Inflammatory macrophage (primary cell): ENCODE results near the gene SOX9.

ENCODE experiments used
- DNase-seq, 2 donors: peaks; one replicate each; pipeline ENCODE4 v3.0.0-alpha.2; 2020 to 2022
- total RNA-seq, 18 experiments: gene quantifications; one replicate each; lab custom pipeline; 2026; ENCODE audit warnings: mixed read lengths in 6 of 18, inconsistent platforms in 2 of 18; lab: John Stamatoyannopoulos, UW

SOX9 gene
- total RNA-seq = 0 to 0.04 (median 0) reads per million in 18 experiments

DNA sequence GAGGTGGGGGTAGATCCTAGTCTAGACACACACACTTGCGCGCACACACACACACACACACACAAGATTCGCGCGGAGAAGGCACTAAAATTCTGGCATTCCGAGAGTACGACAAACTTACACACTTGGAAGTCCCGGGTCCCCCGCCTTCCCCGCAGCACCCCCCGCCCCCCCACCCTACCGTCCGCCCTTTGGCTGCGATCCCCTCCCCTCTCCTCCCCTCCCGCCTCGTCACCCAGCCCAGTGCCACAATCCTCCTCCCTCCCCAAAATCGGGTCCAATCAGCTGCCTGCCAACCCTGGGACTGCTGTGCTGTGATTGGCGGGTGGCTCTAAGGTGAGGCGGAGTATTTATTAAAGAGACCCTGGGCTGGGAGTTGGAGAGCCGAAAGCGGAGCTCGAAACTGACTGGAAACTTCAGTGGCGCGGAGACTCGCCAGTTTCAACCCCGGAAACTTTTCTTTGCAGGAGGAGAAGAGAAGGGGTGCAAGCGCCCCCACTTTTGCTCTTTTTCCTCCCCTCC lies at the start of gene SOX9:
TSS of gene SOX9 (plus strand) at position 379 of the 522 bp plus-strand sequence. CDS start 372 bp downstream, outside the sequence.
- no peak for DNase-seq

DNA sequence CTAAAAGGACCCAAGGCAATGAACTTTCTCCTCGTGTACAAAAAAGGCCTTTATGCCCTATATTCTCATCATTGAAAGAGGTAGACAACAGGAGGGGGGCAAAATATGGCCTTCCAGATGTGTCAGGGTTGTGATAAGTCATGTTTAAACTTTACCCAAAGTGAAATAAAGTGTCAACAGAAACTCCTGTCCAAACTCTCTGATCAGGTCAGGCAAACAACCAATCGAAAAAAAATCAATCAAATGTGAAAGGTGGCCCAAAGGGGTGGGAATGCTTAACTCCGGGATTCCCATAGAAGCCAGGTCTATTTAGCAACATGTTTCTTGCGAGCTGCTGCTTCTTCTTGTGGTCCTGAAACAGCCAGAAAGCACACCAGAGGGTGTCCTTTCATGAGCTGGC lies 49.5 kb upstream of the SOX9 start:
- DNase-seq = no peak

DNA sequence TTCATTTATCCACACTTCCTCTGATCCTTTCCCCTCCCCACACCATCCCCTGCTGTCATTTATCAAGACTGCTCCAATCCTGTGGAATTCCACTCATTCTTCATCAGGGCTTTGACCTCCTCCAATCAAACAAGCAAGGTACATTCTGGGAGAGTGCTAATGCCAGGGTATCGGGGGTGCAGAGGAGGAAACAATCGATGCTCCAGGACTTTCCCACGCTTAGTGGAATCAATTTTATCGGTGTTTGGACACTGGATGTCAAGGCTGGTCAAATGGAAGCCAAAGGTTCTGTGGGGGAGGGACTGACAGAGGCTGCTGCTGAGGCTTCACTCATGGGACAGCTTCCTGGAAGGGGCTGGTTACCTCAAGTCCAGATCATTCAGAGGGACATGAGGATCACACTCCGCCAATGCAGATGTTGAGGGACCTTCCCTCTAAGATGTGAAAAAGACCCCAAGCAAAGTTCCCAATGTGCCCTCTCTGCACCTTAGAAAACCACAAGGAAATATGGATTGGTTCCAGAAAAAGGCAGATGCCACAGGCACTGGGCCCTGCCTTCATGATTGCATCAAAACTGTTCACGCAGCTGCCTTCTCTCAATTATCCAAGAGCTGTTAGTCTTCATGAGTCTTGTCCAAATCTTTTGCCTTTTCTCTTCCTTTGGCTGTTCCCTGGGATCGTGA lies 44.7 kb upstream of the SOX9 start:
- DNase-seq = no peak

DNA sequence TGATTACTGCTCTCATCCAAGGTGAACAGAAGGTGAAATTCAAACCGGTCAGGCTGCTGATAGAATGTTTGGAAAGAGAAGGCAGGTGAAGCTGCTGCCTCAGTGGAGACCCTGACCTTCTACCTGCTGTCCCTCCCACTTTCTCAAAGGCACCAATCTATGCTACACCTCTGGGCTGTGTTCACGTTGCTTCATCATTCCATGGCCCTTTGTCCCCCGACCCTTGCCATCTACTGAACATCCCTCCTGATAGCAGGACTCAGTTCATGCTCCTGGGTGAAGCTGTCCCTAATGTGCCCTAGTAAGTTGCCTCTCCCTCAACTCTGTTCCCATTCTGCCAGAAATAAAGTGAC lies 44.2 kb upstream of the SOX9 start:
- no peak for DNase-seq

DNA sequence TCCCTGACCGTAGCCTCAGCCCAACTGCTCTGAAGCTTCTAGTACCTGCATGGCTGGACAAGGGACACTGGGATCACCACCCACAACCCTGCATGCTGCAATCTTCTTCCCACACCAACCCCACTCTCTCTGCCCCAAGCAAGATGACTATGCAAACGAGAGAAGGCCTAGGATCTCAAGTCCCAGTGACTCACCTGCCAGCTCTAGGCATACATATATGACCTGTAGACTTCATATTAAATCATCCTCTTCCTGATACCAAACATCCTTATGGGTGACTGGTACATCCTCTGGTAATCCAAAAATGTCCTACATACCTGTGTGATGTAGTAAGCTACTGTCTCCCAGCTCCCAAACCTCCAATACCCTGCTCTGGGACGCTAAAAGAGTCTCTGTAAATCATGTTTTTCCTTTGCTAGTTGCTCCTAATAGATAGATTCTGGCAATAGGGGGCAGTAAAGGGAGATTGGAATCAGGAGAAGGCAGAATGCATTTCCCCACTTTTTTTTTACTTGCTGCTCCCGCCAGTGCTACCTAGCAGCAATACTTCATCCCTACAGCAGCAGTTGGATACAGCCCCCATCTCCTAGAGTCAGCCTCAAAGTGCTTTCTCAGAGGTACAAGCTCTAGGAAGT lies 43.4 kb upstream of the SOX9 start:
- no peak for DNase-seq

DNA sequence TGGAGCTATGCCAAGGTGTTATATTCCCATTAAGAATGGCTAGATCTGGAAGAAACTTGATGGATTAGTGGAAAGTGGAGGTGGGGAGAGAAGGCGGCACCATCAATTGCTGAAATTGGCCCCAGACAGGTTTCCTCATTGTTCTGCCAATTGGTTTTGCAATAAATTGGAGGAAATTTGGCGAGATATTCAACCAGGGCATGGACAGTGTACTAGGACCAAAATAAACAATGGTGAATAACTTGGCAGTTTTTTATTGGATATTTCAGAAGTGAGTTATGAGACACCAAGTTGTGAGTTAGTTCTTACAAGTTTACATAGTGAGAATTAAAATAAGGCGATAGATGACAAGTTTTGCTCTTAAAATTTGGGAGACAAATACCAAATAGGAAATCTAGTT lies 41.1 kb upstream of the SOX9 start:
- DNase-seq = no peak

DNA sequence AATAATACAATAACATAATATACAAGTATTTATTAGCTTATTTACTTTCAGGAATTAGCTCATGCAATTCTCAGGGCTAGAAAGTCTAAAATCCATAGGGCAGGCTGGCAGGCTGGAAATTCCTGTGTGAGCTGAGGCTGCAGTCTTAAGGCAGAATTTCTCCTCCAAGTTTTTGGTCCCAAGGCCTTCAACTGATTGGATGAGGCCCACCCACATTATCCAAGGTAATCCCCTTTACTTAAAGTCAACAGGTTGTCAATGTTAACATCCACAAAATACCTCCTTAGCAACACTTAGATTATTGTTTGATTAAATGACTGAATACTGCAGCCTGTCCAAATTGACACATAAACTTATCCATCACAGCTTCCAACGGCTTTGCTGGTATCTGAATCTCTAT lies 32.9 kb upstream of the SOX9 start:
- DNase-seq = no peak

DNA sequence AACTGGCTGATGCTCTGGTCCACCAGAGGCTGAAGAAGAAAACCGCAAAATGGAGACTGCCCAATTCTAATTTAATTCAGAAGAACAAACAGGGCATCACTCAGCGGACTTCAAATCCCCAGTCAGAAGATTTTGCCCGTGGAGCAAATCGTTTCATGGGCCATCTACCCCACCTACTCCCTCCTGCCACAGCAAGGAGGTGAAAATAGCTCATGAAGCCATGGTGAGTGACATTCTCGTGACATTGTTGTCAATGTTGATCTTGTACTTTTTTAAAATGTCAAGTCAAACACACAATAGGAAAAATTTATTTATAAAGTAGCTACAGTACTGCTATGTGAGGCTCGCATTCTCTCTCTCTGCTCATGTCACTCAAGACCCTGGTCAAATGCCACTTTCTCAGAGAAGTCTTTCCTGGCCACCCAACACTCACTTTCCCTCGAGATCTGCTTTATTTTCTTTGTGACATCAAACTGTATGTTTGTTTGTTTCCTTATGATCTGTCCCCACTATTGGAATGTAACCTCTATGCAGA lies 31.3 kb upstream of the SOX9 start:
- no peak for DNase-seq

DNA sequence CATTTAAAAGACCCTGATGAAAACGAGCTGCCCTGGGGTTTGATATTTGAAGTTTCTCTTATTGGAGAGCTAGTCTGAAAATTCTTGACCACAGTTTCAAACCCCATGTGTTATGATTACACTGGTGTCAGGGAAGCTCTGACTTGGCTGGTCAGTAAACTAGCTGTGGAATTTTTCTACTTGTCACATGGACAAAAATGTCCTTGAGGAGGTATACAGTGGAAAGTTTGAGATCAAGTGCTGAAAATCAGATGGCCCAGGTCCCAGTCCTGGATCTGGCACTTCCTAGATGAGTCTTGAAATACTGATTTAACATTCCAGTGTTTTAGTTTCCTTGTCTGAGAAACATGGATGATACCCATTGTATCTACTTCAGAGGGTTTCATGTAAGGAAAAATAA lies 30.7 kb upstream of the SOX9 start:
- no peak for DNase-seq

DNA sequence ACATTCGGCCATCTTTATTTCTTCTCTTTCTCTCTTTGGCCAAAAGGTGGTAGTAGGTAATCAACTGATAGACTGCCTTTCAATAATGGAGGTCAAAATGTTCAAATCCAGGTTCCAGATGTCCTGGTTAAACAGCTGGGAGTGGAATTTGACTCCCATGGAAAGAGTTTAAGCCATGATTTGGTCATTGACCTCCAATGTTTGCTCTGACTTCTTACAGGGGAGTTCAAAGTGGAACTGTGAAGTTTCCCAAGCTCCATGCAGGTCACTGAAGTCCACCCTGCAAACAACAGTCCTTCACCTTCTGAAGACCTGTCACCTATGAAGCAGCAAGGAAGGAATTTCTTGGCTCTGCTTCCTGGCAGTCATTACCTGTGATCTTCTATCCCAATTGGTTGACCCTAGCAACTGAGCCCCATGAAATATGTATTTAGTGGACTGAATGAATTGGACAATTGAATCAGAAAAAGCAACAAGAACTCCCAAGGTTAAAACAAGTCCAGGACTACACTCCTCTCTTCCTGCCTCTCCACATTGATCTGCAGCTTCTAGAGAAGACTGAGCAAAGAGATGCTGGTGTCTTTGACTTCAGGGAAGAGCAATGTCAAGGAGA lies 28.0 kb upstream of the SOX9 start:
- DNase-seq = no peak

DNA sequence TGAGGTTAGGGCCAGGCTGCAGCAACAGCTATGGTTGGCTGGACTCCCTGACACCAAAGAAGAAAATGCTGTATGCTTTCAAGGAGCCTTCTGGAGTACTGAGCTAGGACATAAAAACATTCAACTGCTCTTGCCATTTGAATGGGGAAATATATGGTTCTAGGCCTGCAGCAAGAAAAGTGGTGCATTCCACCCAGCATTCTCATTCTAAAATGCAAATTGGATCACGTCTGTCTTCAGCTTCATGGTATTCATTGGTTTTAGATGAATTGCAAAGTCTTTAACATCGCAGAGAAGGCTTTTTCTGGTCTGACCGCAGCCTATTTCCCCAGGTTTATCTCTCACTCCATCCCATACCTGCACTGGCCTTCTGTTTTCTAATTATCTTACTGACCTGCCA lies 27.1 kb upstream of the SOX9 start:
- DNase-seq = no peak

DNA sequence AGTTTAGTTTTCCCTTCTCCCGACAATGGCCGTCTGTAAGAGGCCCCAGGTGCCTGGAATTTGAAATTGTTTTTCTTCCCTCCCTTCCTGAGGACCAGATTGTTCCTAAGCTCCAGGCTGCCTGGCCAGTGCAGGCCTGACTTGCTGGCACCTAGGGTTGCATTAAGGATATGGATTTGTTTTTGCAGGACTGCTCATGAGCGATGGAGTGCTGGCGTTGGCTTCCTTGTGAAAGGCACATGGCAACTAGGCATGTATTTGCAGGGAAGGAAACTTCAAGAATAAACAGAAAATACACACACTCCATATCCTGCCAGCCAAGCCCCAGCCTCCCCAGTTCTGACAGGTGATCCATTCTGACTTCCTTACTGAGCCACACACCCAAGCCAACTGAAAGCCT lies 25.5 kb upstream of the SOX9 start:
- no peak for DNase-seq

DNA sequence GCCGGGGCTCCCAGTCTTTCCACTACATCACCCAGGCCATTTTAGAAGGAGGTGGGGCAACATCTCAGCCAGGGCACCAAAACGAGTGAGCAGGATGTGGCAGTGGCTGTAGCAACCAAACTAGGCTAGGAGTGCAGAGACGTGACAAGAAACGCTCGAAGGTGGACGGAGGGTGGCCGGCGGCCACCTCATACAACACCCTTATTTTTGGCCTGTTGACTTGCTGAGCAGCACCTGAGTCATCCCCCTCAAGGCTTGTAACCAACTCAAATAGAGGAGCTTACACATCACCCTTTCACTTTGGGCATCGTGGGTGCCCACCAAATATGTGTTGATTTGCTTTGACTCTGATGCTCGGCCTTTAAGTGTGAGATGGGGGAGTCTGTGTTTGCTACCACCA lies 23.7 kb upstream of the SOX9 start:
- no peak for DNase-seq

DNA sequence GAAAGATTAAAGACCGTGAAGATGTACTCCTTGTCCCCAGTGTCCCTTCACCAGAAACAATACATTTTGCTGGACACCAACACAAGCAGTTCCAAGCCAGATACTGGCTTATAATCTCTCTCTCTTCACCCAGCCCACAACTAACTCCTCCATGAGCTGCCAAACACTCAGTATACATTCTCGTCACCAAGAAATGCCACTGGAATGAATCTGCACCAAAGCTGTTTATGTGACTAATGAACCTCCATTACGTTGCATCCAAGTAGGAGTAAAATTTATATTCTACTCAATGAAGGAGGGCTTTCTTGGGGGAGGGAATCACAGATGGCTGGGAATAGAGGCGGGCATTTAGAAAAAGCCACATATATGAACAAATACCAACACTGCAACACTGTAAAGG lies 20.9 kb upstream of the SOX9 start:
- no peak for DNase-seq

DNA sequence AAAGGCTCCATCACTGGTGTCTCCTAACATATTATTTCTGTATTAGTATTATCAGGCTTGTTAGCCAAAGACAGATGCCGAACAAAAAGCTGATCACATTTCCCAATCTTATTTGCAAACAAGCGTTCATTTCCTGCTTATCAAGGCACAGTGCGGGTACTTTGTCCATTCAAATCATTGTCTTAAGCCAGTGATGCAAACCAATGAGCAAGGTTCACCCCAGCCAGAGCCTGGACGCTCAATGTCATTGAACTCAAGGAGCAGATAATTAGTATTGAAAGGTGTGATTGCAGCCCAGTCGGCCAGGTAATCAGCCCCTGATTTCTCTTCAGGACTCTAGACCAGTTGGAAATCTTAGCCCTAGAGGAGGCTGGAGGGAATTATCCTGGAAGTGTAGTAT lies 20.4 kb upstream of the SOX9 start:
- no peak for DNase-seq

DNA sequence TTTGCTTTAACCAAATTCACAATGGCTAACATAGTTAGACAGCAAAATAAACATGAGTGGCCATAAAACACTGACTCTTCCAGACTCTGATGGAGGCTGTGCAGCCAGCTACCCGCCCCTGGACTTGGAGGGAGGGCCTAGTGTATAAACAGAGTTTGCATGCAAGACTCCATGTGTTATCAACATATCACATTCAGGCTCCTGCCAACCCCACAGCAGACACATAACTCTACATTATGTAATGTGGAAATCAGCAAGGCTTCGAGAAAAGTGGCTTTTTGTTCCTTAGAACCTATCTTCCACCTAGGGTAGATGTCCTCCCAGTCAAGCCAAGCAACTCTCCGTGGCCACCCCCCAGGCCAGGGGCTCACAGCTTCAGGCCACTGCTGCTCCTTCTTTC lies 19.3 kb upstream of the SOX9 start:
- DNase-seq = no peak

DNA sequence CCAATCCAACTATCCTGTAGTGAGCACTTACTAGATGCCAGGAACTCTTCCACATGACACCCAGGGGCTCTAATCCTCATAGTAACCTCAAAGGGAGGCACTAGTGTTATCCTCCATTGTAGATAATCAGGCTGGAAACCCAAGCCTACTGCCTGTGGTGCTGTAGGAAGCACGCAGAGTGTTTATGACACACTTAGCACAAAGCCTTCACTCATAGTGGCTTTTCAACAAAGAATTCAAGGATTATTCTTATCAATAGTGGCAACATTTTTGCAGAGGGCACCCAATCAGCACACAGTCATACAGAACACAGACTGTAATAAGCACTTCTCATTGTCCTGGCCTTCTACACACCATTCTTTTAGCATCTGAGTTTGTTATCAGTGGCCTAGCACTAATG lies 18.5 kb upstream of the SOX9 start:
- no peak for DNase-seq

DNA sequence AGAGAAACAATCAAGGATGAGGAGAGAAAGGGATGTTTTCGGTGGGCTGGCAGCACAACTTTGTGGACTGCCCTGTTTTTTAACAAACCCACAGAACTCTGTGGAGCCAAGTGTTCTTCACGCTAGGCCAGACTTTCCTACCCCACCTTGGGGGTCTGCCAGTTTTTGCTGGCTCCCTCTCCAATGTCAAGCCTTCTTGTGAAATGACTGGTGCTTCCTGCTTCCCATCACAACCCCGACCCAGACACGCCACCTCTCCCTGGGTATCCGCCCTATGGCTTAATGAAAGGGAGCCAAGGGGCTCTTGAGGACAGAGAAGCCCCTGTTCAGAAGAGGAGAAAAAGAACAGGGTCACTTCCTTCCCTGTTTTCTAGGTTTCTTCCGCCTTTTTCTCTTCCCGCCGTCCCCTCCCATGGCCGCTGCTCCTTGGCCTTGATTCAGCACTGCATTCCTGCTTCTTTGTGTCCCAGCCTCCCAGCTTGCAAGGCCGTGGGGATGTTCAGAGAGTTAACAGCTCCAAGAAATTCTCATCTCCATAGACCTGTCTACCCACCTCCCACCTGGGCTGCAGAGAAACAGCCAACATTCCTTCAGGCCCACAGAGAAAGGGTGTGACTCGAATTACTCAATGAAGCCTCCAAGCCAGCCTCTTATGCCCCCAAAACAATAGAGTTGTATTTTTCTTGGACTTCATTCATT lies 16.5 kb upstream of the SOX9 start:
- no peak for DNase-seq

DNA sequence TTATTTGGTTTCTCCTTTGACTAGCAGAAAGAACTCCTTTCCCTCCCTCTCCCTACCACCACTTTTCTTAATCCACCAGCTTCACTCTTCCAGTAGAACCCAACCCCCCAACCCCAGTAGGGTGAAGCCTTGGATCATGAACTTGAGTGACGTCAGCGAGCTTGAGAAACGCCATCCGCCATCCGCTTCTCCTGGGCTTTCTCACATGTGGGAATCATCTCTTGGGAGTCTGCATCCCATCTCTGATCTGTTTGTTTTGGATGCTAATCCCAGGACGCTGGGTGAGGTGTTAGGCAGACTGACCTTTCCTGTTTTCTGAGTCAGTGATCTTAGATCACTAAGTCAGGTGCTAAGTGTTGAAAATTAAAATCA lies 16.0 kb upstream of the SOX9 start:
- DNase-seq = no peak

DNA sequence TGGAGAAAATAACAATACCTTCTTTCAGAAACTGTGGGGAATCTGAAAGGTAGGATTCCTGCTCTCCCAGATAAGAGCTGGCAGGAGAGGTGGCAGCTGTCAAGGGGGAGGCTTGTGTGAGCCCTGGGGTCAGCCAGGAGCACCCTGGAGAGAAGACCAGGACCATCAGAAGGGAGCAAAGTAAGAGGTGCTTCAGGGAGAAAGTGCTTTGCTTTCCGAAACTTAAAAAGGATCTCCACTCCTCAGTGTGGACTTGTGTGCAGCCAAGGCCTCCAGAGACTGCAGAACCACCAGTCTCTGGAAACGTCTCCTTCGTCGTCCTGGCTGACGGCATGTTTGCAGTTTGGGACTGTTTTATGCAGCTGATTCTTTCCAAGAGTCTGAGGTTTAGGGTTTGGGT lies 13.7 kb upstream of the SOX9 start:
- DNase-seq = no peak

DNA sequence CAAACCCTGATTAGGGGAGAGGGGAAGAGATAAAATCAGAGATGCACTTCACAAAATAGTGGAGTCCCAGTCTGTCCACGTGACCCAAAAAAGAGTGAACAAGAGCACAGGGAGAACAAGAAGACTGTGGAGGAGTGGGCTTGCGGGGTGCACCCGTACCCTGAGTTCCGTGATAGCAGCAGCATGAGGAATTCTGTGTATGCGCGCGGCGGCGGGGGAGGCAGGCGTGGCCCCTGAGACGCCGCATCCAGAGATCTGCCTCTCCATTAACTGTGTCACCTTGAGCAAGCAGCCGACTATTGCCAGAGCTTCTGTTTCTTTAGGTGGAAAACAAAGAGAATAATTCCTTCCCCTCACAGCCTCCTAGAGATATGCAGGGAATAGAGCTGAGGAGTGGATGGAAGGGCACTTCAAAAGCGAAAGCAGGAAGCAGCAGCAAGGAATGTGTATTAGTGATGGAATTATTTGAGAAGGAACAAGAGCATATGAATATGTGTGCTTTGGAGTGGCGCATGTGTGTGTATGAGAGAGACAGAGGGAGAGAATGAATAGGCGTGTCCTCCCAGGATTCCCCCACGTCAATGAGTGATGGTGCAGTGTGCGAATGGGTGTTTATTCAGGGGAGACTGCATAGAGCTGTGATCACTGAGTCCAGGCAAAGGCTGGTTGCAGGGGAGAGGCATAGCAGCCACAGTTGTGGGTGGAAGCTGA lies 10.4 kb upstream of the SOX9 start:
- DNase-seq = no peak

DNA sequence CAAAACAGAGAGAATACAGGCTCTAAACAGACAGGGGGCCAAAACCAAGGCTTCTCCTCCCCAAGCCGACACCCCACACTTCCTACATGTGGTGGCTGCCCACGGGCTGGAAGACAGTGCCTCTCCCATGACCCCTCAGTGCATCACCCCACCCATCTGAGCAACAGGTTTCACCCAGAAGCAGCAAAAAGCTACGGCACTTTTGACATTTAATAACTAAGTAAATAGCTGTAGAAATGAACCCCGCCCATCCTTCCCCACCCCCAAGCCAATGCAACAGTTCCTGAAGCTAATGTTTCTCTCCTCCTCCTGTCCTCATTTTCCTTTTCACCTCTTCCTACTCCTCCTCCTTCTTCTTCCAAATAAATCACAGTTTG lies 9.9 kb upstream of the SOX9 start:
- no peak for DNase-seq
